Measurements from ENCODE around the gene SDC4. TPM values are rescaled to one million over a fixed set of nuclear protein-coding genes. Genes with fewer than 3 reads are reported as not detected.

SDC4 gene
- total and polyA plus RNA-seq, 9 of the 15 experiments (the other 6 are each of a cell fraction or from before 2014, with no cell fraction given) = 2.1 to 10.7 (median 6.3) TPM

- no peak for TF ChIP-seq RUNX1 (IDR thresholded peaks at IDR 0.05; ENCODE audit: low read depth)
- no peak for TF ChIP-seq ZKSCAN8 (CRISPR knock-in tag; IDR thresholded peaks at IDR 0.05)
- no peak for TF ChIP-seq HEY1 (CRISPR knock-in tag; IDR thresholded peaks at IDR 0.05; ENCODE audit: borderline replicate concordance)
- peak; percentile 98 for TF ChIP-seq SIN3A (IDR thresholded peaks at IDR 0.05; ENCODE audit: borderline replicate concordance in 2 of 2, control insufficient read depth in 1 of 2, low read depth in 2 of 2, low read length in 2 of 2)
- TF ChIP-seq ARID1B (IDR thresholded peaks at IDR 0.05) = peak; percentile 42; the same call in 1 of the 2 replicates
- TF ChIP-seq DDX20 (tag; IDR thresholded peaks at IDR 0.05; ENCODE audit: low read depth) = no peak
- no peak for TF ChIP-seq ZFP30 (CRISPR knock-in tag; IDR thresholded peaks at IDR 0.05; ENCODE audit: borderline replicate concordance)
- no peak for TF ChIP-seq ZNF507 (tag; conservative IDR thresholded peaks at IDR 0.05)
- TF ChIP-seq ZNF780A (CRISPR knock-in tag; IDR thresholded peaks at IDR 0.05) = no peak
- no peak for TF ChIP-seq FOXO4 (CRISPR knock-in tag; IDR thresholded peaks at IDR 0.05)
- no peak for TF ChIP-seq COPS2 (conservative IDR thresholded peaks at IDR 0.05)
- no peak for TF ChIP-seq ZNF445 (CRISPR knock-in tag; IDR thresholded peaks at IDR 0.05; ENCODE audit: low read depth)
- no peak for TF ChIP-seq CBX8 (IDR thresholded peaks at IDR 0.05; ENCODE audit: borderline replicate concordance, extremely low read depth, low read depth, low read length, poor library complexity, severe bottlenecking)
- TF ChIP-seq MTA3 (IDR thresholded peaks at IDR 0.05; ENCODE audit: borderline replicate concordance) = peak; percentile 90; the same call in 1 of the 2 replicates
- no peak for TF ChIP-seq FOXJ2 (tag; IDR thresholded peaks at IDR 0.05)
- TF ChIP-seq ZNF146 (CRISPR knock-in tag; IDR thresholded peaks at IDR 0.05; ENCODE audit: unreplicated experiment) = no peak
- no peak for TF ChIP-seq ZBTB9 (CRISPR knock-in tag; IDR thresholded peaks at IDR 0.05)
- peak; percentile 85; the same call in 1 of the 2 replicates for TF ChIP-seq LCOR (CRISPR knock-in tag; IDR thresholded peaks at IDR 0.05)
- TF ChIP-seq ZNF134 (CRISPR knock-in tag; conservative IDR thresholded peaks at IDR 0.05) = no peak
- TF ChIP-seq SRSF7 (optimal IDR thresholded peaks at IDR 0.05; ENCODE audit: low read depth, low read length) = no peak
- no peak for TF ChIP-seq PHTF2 (CRISPR knock-in tag; IDR thresholded peaks at IDR 0.05)
- no peak for TF ChIP-seq ZC3H8 (IDR thresholded peaks at IDR 0.05)
- TF ChIP-seq NCOA4 (IDR thresholded peaks at IDR 0.05; ENCODE audit: partially characterized antibody) = no peak
- TF ChIP-seq ZNF431 (CRISPR knock-in tag; IDR thresholded peaks at IDR 0.05) = no peak
- TF ChIP-seq ZNF408 (CRISPR knock-in tag; IDR thresholded peaks at IDR 0.05; ENCODE audit: low read depth) = no peak
- no peak for TF ChIP-seq WHSC1 (IDR thresholded peaks at IDR 0.05; ENCODE audit: low read length)
- TF ChIP-seq NR2C2 (CRISPR knock-in tag; IDR thresholded peaks at IDR 0.05) = peak; percentile 93
- TF ChIP-seq NR2C2 (tag; IDR thresholded peaks at IDR 0.05) = peak; percentile 99
- TF ChIP-seq MCM3 (IDR thresholded peaks at IDR 0.05) = no peak
Measured at GRCh38 chr20:45362804-45363610, 14.8 kb upstream of the SDC4 start, which contains the start of gene SYS1 (continued).

Measured in K562 (cell line).